AG09309 (cell line): ENCODE measurements around the gene ESR2.

Experiments used
- DNase-seq: peaks from one replicate; pipeline ENCODE4 v3.0.0-alpha.2; 2010; ENCODE audit warnings: low read depth
- H3K4me3 ChIP-seq: 2 replicates; pipeline ENCODE4 v1.5.1; 2011; ENCODE audit warnings: mild to moderate bottlenecking, low read depth, low read length, moderate library complexity; ENCODE audit not compliant: control insufficient read depth
- CTCF ChIP-seq: IDR thresholded peaks from 2 replicates; pipeline ENCODE4 v1.5.1; 2011; ENCODE audit warnings: mild to moderate bottlenecking, low read depth, low read length, inconsistent platforms; ENCODE audit not compliant: insufficient read depth, control insufficient read depth; ENCODE audit errors: missing control alignments

The ESR2 gene

GRCh38 chr14:64074961-64075612 lies 219.1 kb downstream of the ESR2 start:
- no peak for DNase-seq

GRCh38 chr14:64069634-64070359 lies 224.4 kb downstream of the ESR2 start:
- DNase-seq = no peak
- no peak for TF ChIP-seq CTCF
- no peak overlapping the region for H3K4me3 ChIP-seq

More at GRCh38 chr14:64074961-64075612, 219.1 kb downstream of the ESR2 start:
- no peak for TF ChIP-seq CTCF
- no peak overlapping the region for H3K4me3 ChIP-seq

GRCh38 chr14:64064447-64064846 lies 229.7 kb downstream of the ESR2 start:
- no peak for DNase-seq
- no peak overlapping the region for H3K4me3 ChIP-seq
- no peak for TF ChIP-seq CTCF

GRCh38 chr14:64062381-64063115 lies 231.6 kb downstream of the ESR2 start:
- no peak for TF ChIP-seq CTCF
- H3K4me3 ChIP-seq = no peak overlapping the region
- no peak for DNase-seq

- no peak for DNase-seq
- no peak for TF ChIP-seq CTCF
- no peak overlapping the region for H3K4me3 ChIP-seq
Observed at GRCh38 chr14:64061706-64062105, 232.5 kb downstream of the ESR2 start.

- no peak for TF ChIP-seq CTCF
- no peak overlapping the region for H3K4me3 ChIP-seq
- no peak for DNase-seq
Observed at GRCh38 chr14:64061115-64061514, 233.1 kb downstream of the ESR2 start.
